PC-3 (cell line): ENCODE data around the gene TCF12. TPM values are rescaled to one million over a fixed set of nuclear protein-coding genes. Genes with fewer than 3 reads are reported as not detected.

Experiments used
- ATAC-seq: fragments of 200-7000 bp; cut with Tn5 transposase; 2 replicates; pipeline ENCODE4 v1.9.1; 2020; ENCODE audit warnings: mild to moderate bottlenecking, moderate library complexity
- BruUV-seq: library from RNA; stranded (reverse); fragments of 400-500 nt; replicated peaks from 2 replicates; lab custom pipeline; 2021; lab: Mats Ljungman, UMichigan
- CTCF ChIA-PET: fragments of 300-600 bp; sonication (Branson Sonifier 250); formaldehyde crosslinking; loops from one replicate; lab custom pipeline; 2022; ENCODE audit warnings: antibody characterized with exemption; lab: Charles Lee
- POLR2A ChIA-PET: fragments of 300-600 bp; sonication (Branson Sonifier 250); formaldehyde crosslinking; loops from one replicate; lab custom pipeline; 2022; ENCODE audit warnings: antibody characterized with exemption; ENCODE audit not compliant: unreplicated experiment; lab: Charles Lee
- DNase-seq: peaks from one replicate; pipeline ENCODE4 v3.0.0-alpha.2; 2015
- H2AFZ ChIP-seq: fragments of 300-600 bp; sonication (generic); 2 replicates; pipeline ENCODE4 v1.6.0; 2016; ENCODE audit warnings: antibody characterized with exemption, low read length
- H3F3A ChIP-seq: fragments of 300-600 bp; sonication (generic); one replicate; pipeline ENCODE4 v1.6.0; 2017; ENCODE audit warnings: antibody characterized with exemption, low read length, control low read depth, mild to moderate bottlenecking; ENCODE audit not compliant: unreplicated experiment
- H3K27ac ChIP-seq: fragments of 300-600 bp; sonication (generic); 2 replicates; pipeline ENCODE4 v1.5.1; 2016; ENCODE audit warnings: mild to moderate bottlenecking, low read length
- H3K27me3 ChIP-seq: fragments of 300-600 bp; sonication (generic); 2 replicates; pipeline ENCODE4 v1.6.1; 2016; ENCODE audit warnings: low read length, mixed read lengths
- H3K36me3 ChIP-seq: fragments of 300-600 bp; sonication (generic); 2 replicates; pipeline ENCODE4 v1.6.1; 2016; ENCODE audit warnings: low read depth, mixed run types, low read length, mixed read lengths
- H3K4me1 ChIP-seq: fragments of 300-600 bp; sonication (generic); 2 replicates; pipeline ENCODE4 v1.5.1; 2016; ENCODE audit warnings: low read length; ENCODE audit not compliant: insufficient read depth
- H3K4me2 ChIP-seq: fragments of 300-600 bp; sonication (generic); 2 replicates; pipeline ENCODE4 v1.6.0; 2016; ENCODE audit warnings: low read length
- H3K4me3 ChIP-seq: fragments of 300-600 bp; sonication (generic); 2 replicates; pipeline ENCODE4 v1.5.1; 2016; ENCODE audit warnings: mild to moderate bottlenecking, low read length, mixed read lengths
- H3K79me2 ChIP-seq: fragments of 300-600 bp; sonication (generic); 2 replicates; pipeline ENCODE4 v1.6.1; 2017; ENCODE audit warnings: low read length, mixed read lengths
- H3K9ac ChIP-seq: fragments of 300-600 bp; sonication (generic); 2 replicates; pipeline ENCODE4 v1.6.0; 2016; ENCODE audit warnings: mild to moderate bottlenecking, low read length
- H3K9me2 ChIP-seq: fragments of 300-600 bp; sonication (generic); replicated peaks from 2 replicates; pipeline ENCODE4 v1.6.1; 2016; ENCODE audit warnings: mixed run types, low read length, mixed read lengths
- H3K9me3 ChIP-seq: fragments of 300-600 bp; sonication (generic); 2 replicates; pipeline ENCODE4 v1.6.1; 2016; ENCODE audit warnings: low read length, mixed read lengths
- H4K20me1 ChIP-seq: fragments of 300-600 bp; sonication (generic); 2 replicates; pipeline ENCODE4 v1.6.1; 2016; ENCODE audit warnings: low read length, mixed read lengths
- EZH2 ChIP-seq: fragments of 300-600 bp; sonication (generic); IDR thresholded peaks from one replicate; pipeline ENCODE4 v1.6.1; 2017; ENCODE audit warnings: antibody characterized with exemption, mild to moderate bottlenecking, low read length; ENCODE audit not compliant: unreplicated experiment
- EZH2phosphoT487 ChIP-seq: fragments of 300-600 bp; sonication (generic); IDR thresholded peaks from 2 replicates; pipeline ENCODE4 v1.6.1; 2018; ENCODE audit warnings: mild to moderate bottlenecking, antibody characterized with exemption, low read length, borderline replicate concordance
- intact Hi-C: fragments of 100-400 bp; cut with micrococcal nuclease; formaldehyde crosslinking; loops from 2 replicates; pipeline ENCODE4 v1.9.0; 2023
- total RNA-seq: library from RNA; depleted of rRNA; stranded (reverse); fragments of >200 nt; gene quantifications from 2 replicates; pipeline ENCODE4 v1.2.3, GENCODE V29; 2014
- TF ChIP-seq, protein P1 (sequence below): fragments of 300-600 bp; sonication (generic); conservative IDR thresholded peaks from 2 replicates; pipeline ENCODE4 v1.5.1; 2017; ENCODE audit warnings: antibody characterized with exemption, low read depth, mild to moderate bottlenecking, low read length

The TCF12 gene
- total RNA-seq, 1 experiment from 2014 or later: 103 TPM

GRCh38 chr15:57015897-57016296, 97.5 kb downstream of the TCF12 start:
- BruUV-seq: no TSS peak
- Histone ChIP-seq H4K20me1 (no peaks in the 10 kb centered on the region), H3K27me3 (no peaks in the 10 kb centered on the region), H3K9ac (no peak overlapping the region), H3K9me3 (no peaks in the 10 kb centered on the region), H3F3A (no peaks in the 10 kb centered on the region), H3K4me3 (no peak overlapping the region), H3K79me2 (peaks cover 38% of the 10 kb centered on the region), H3K4me1 (peaks cover 34% of the 10 kb centered on the region), H3K9me2 (no peaks in the 10 kb centered on the region), H3K36me3 (no peaks in the 10 kb centered on the region), H2AFZ (no peak overlapping the region), H3K27ac (peak overlapping the region; percentile 62), H3K4me2 (peak overlapping the region; percentile 20; the same call in 1 of the 2 replicates)
- TF ChIP-seq EZH2: no peak
- TF ChIP-seq EZH2phosphoT487: no peak
- TF ChIP-seq, protein P1, sequence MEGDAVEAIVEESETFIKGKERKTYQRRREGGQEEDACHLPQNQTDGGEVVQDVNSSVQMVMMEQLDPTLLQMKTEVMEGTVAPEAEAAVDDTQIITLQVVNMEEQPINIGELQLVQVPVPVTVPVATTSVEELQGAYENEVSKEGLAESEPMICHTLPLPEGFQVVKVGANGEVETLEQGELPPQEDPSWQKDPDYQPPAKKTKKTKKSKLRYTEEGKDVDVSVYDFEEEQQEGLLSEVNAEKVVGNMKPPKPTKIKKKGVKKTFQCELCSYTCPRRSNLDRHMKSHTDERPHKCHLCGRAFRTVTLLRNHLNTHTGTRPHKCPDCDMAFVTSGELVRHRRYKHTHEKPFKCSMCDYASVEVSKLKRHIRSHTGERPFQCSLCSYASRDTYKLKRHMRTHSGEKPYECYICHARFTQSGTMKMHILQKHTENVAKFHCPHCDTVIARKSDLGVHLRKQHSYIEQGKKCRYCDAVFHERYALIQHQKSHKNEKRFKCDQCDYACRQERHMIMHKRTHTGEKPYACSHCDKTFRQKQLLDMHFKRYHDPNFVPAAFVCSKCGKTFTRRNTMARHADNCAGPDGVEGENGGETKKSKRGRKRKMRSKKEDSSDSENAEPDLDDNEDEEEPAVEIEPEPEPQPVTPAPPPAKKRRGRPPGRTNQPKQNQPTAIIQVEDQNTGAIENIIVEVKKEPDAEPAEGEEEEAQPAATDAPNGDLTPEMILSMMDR: no peak
- intact Hi-C loops: loop anchor here (10.0 kb wide), 1 partner anchor 199 kb away; no protein-coding TSS in a partner anchor
- ChIA-PET POLR2A (no interaction called here), CTCF (no interaction called here)
- ATAC-seq (peak; percentile 60), DNase-seq (peak; percentile 79)

GRCh38 chr15:57017024-57017423, 98.6 kb downstream of the TCF12 start:
- Histone ChIP-seq H4K20me1 (no peaks in the 10 kb centered on the region), H3K79me2 (peaks cover 37% of the 10 kb centered on the region; the same call in 1 of the 2 replicates), H3K27me3 (no peaks in the 10 kb centered on the region), H3F3A (no peaks in the 10 kb centered on the region), H3K9ac (no peak overlapping the region), H3K4me2 (no peak overlapping the region), H3K4me3 (no peak overlapping the region), H3K9me3 (no peaks in the 10 kb centered on the region), H3K4me1 (peaks cover 23% of the 10 kb centered on the region), H2AFZ (no peak overlapping the region), H3K36me3 (no peaks in the 10 kb centered on the region), H3K27ac (no peak overlapping the region), H3K9me2 (no peaks in the 10 kb centered on the region)
- POLR2A ChIA-PET: no interaction called here
- TF ChIP-seq, protein P1: peak; percentile 39; the same call in 1 of the 2 replicates
- TF ChIP-seq EZH2: no peak
- CTCF ChIA-PET: no interaction called here
- intact Hi-C loops: loop anchor here (10.0 kb wide), 1 partner anchor 198 kb away; no protein-coding TSS in a partner anchor
- DNase-seq: peak; percentile 19
- ATAC-seq: peak; percentile 42
- BruUV-seq: no TSS peak

DNA sequence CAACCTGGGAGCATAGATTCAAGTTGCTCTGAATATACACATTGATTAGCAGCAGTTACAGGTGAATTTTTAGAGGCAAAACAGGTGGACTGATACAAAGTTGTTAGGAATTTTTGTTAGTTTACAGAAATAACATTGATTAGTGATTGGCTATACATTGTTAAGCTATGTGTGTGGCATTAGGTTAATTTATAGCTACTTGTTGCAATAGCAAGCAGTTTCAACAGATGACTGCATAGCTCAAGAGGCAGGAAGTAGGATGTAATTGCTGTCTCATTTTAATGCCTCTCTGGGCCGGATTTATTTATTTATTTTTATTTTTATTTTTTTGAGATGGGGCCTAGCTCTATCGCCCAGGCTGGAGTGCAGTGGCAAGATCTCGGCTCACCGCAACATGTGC, 99.7 kb downstream of the TCF12 start:
- Histone ChIP-seq H3K9ac (no peak overlapping the region), H3K9me3 (no peaks in the 10 kb centered on the region), H3K4me3 (no peak overlapping the region), H3K27ac (no peak overlapping the region), H3K4me1 (peaks cover 23% of the 10 kb centered on the region), H3K79me2 (peaks cover 27% of the 10 kb centered on the region; the same call in 1 of the 2 replicates), H3F3A (no peaks in the 10 kb centered on the region), H3K27me3 (no peaks in the 10 kb centered on the region), H3K9me2 (no peaks in the 10 kb centered on the region), H2AFZ (no peak overlapping the region), H3K36me3 (no peaks in the 10 kb centered on the region), H3K4me2 (no peak overlapping the region), H4K20me1 (no peaks in the 10 kb centered on the region)
- TF ChIP-seq EZH2: no peak
- no TSS peak for BruUV-seq
- CTCF ChIA-PET: no interaction called here
- DNase-seq (no peak), ATAC-seq (no peak)
- intact Hi-C loops: loop anchor here (10.0 kb wide), 1 partner anchor 197 kb away; no protein-coding TSS in a partner anchor
- POLR2A ChIA-PET: interaction anchor here (0.6 kb wide), 1 partner anchor 131 kb away, joined by 3 read pairs; no protein-coding TSS in a partner anchor
